Effector memory CD8-positive, alpha-beta T cell (primary cell): ENCODE results near the gene CNGB1.
A peak's percentile ranks its signal among the peaks of the same experiment; 100 is the strongest.
"Not testable (repeated sequence)": the region's sequence is repeated elsewhere in the genome, so short reads cannot be mapped to it uniquely, and the experiment has no call there.

Experiments used
- ATAC-seq: fragments of 150-1000 bp; cut with Tn5 transposase; replicated peaks from 2 replicates; pipeline ENCODE4 v1.10.0; 2021; ENCODE audit warnings: mild to moderate bottlenecking, moderate library complexity
- DNase-seq, 3 experiments: peaks; one replicate each; pipeline ENCODE4 v3.0.0; 2021
- H3K27ac Mint-ChIP-seq, 2 donors: one replicate each; pipeline ENCODE4 v1.8.0; 2022; ENCODE audit warnings: mild to moderate bottlenecking in 2 of 2, mixed read lengths in 2 of 2, moderate library complexity in 2 of 2
- H3K27me3 Mint-ChIP-seq, 2 donors: one replicate each; pipeline ENCODE4 v1.8.0; 2022; ENCODE audit warnings: mixed read lengths in 2 of 2
- H3K36me3 Mint-ChIP-seq: one replicate; pipeline ENCODE4 v1.8.0; 2022; ENCODE audit warnings: mild to moderate bottlenecking, moderate library complexity, mixed read lengths; ENCODE audit not compliant: insufficient read depth
- H3K4me1 Mint-ChIP-seq, 2 donors: one replicate each; pipeline ENCODE4 v1.8.0; 2022; ENCODE audit warnings: low read depth in 2 of 2, mixed read lengths in 2 of 2
- H3K4me3 Mint-ChIP-seq, 2 donors: one replicate each; pipeline ENCODE4 v1.8.0; 2022; ENCODE audit warnings: mild to moderate bottlenecking in 2 of 2, mixed read lengths in 2 of 2, moderate library complexity in 2 of 2
- H3K9me3 Mint-ChIP-seq, 2 donors: one replicate each; pipeline ENCODE4 v1.8.0; 2022; ENCODE audit warnings: mixed read lengths in 2 of 2

The CNGB1 gene

GRCh38 chr16:57906382-57907316 lies 64.3 kb downstream of the CNGB1 start:
- Mint-ChIP-seq H3K27me3 (peaks cover 25 to 56% of the 10 kb centered on the region in 2 donors), H3K4me3 (no peak overlapping the region), H3K9me3 (no peaks in the 10 kb centered on the region), H3K36me3 (no peaks in the 10 kb centered on the region), H3K4me1 (peaks cover 6 to 9% of the 10 kb centered on the region in 2 donors), H3K27ac (no peak overlapping the region)
- ATAC-seq (peak; percentile 53), DNase-seq (peak in 2 of 3 experiments; percentile 6 to 27)

- Mint-ChIP-seq H3K36me3 (no peaks in the 10 kb centered on the region), H3K4me3 (no peak overlapping the region), H3K27me3 (peaks cover 29 to 60% of the 10 kb centered on the region in 2 donors), H3K4me1 (peaks cover 10% of the 10 kb centered on the region in 2 donors), H3K27ac (no peak overlapping the region), H3K9me3 (no peaks in the 10 kb centered on the region)
- DNase-seq (no peak), ATAC-seq (no peak)
Measured at GRCh38 chr16:57904101-57904500, 66.8 kb downstream of the CNGB1 start.

GRCh38 chr16:57903656-57904055 lies 67.3 kb downstream of the CNGB1 start:
- no peaks in the 10 kb centered on the region for H3K9me3 Mint-ChIP-seq
- H3K4me3 Mint-ChIP-seq: no peak overlapping the region
- H3K27me3 Mint-ChIP-seq: peaks cover 29 to 58% of the 10 kb centered on the region in 2 donors
- H3K36me3 Mint-ChIP-seq: no peaks in the 10 kb centered on the region
- H3K27ac Mint-ChIP-seq: no peak overlapping the region
- ATAC-seq: no peak
- no peak for DNase-seq
- peaks cover 10% of the 10 kb centered on the region in 2 donors for H3K4me1 Mint-ChIP-seq

GRCh38 chr16:57901480-57902069 lies 69.4 kb downstream of the CNGB1 start:
- H3K36me3 Mint-ChIP-seq: no peaks in the 10 kb centered on the region
- no peak overlapping the region for H3K27ac Mint-ChIP-seq
- H3K9me3 Mint-ChIP-seq: no peaks in the 10 kb centered on the region
- DNase-seq (no peak), ATAC-seq (no peak)
- H3K4me1 Mint-ChIP-seq: peaks cover 10% of the 10 kb centered on the region in 2 donors
- H3K4me3 Mint-ChIP-seq: no peak overlapping the region
- peaks cover 29 to 55% of the 10 kb centered on the region in 2 donors for H3K27me3 Mint-ChIP-seq

- H3K36me3 Mint-ChIP-seq: no peaks in the 10 kb centered on the region
- H3K4me1 Mint-ChIP-seq: peaks cover 4% of the 10 kb centered on the region in 2 donors
- ATAC-seq (no peak), DNase-seq (no peak)
- H3K4me3 Mint-ChIP-seq: no peak overlapping the region
- no peaks in the 10 kb centered on the region for H3K9me3 Mint-ChIP-seq
- peaks cover 29 to 49% of the 10 kb centered on the region in 2 donors for H3K27me3 Mint-ChIP-seq
- H3K27ac Mint-ChIP-seq: no peak overlapping the region
Measured at GRCh38 chr16:57900796-57901479, 70.0 kb downstream of the CNGB1 start.

- no peak overlapping the region for H3K27ac Mint-ChIP-seq
- no peak overlapping the region for H3K4me3 Mint-ChIP-seq
- no peaks in the 10 kb centered on the region for H3K9me3 Mint-ChIP-seq
- H3K36me3 Mint-ChIP-seq: no peaks in the 10 kb centered on the region
- H3K27me3 Mint-ChIP-seq: peaks cover 29 to 39% of the 10 kb centered on the region in 2 donors
- ATAC-seq (peak; percentile 86), DNase-seq (peak; percentile 77 to 83 (median 79))
- H3K4me1 Mint-ChIP-seq: peaks cover 3 to 4% of the 10 kb centered on the region in 2 donors
Measured at GRCh38 chr16:57899771-57900661, 70.9 kb downstream of the CNGB1 start.

- H3K4me3 Mint-ChIP-seq: no peak overlapping the region
- H3K9me3 Mint-ChIP-seq: no peaks in the 10 kb centered on the region
- no peak for ATAC-seq
- no peak overlapping the region for H3K27ac Mint-ChIP-seq
- no peaks in the 10 kb centered on the region for H3K36me3 Mint-ChIP-seq
- no peak for DNase-seq
- peaks cover 22 to 29% of the 10 kb centered on the region in 2 donors for H3K27me3 Mint-ChIP-seq
- H3K4me1 Mint-ChIP-seq: peaks cover 4 to 7% of the 10 kb centered on the region in 2 donors
Measured at GRCh38 chr16:57898961-57899360, 72.0 kb downstream of the CNGB1 start.

- no peak for ATAC-seq
- no peaks in the 10 kb centered on the region for H3K36me3 Mint-ChIP-seq
- H3K4me3 Mint-ChIP-seq: no peak overlapping the region
- no peak overlapping the region for H3K27ac Mint-ChIP-seq
- peaks cover 15 to 22% of the 10 kb centered on the region in 2 donors for H3K27me3 Mint-ChIP-seq
- H3K9me3 Mint-ChIP-seq: no peaks in the 10 kb centered on the region
- DNase-seq: no peak
- peaks cover 6 to 8% of the 10 kb centered on the region in 2 donors for H3K4me1 Mint-ChIP-seq
Measured at GRCh38 chr16:57897996-57898395, 72.9 kb downstream of the CNGB1 start.

GRCh38 chr16:57897053-57897784 lies 73.7 kb downstream of the CNGB1 start:
- Mint-ChIP-seq H3K27me3 (peaks cover 18 to 24% of the 10 kb centered on the region in 2 donors), H3K36me3 (no peaks in the 10 kb centered on the region), H3K4me1 (peaks cover 7 to 8% of the 10 kb centered on the region in 2 donors), H3K27ac (no peak overlapping the region), H3K9me3 (no peaks in the 10 kb centered on the region), H3K4me3 (no peak overlapping the region)
- ATAC-seq (no peak), DNase-seq (no peak)

- Mint-ChIP-seq H3K27me3 (peaks cover 11 to 26% of the 10 kb centered on the region in 2 donors), H3K4me1 (peaks cover 9 to 14% of the 10 kb centered on the region in 2 donors)
- not testable (repeated sequence) for H3K9me3 Mint-ChIP-seq, H3K27ac Mint-ChIP-seq, H3K36me3 Mint-ChIP-seq, H3K4me3 Mint-ChIP-seq, DNase-seq, ATAC-seq
Measured at GRCh38 chr16:57895081-57895547, 75.8 kb downstream of the CNGB1 start.

- Mint-ChIP-seq H3K36me3 (no peaks in the 10 kb centered on the region), H3K27ac (peak overlapping the region in 1 of 2 donors; percentile 53), H3K4me3 (no peak overlapping the region), H3K9me3 (no peaks in the 10 kb centered on the region), H3K4me1 (peaks cover 6 to 13% of the 10 kb centered on the region in 2 donors), H3K27me3 (peaks cover 11 to 26% of the 10 kb centered on the region in 2 donors)
- no peak for ATAC-seq
- no peak for DNase-seq
Measured at GRCh38 chr16:57894390-57895080, 76.4 kb downstream of the CNGB1 start.
